RWPE2 (cell line): ENCODE data around the gene RHBG.

Experiments used
- ATAC-seq: fragments of 200-7000 bp; cut with Tn5 transposase; 3 replicates; pipeline ENCODE4 v1.9.1; 2021; ENCODE audit warnings: low read depth
- DNase-seq: peaks from one replicate; pipeline ENCODE4 v3.0.0-alpha.2; 2020; ENCODE audit warnings: low spot score
- H3K27ac ChIP-seq: fragments of 450-650 bp; 2 replicates; pipeline ENCODE4 v1.5.1; 2017; ENCODE audit warnings: mild to moderate bottlenecking; ENCODE audit not compliant: poor library complexity, severe bottlenecking
- H3K27me3 ChIP-seq: fragments of 250-450 bp; sonication (Bioruptor Pico); 2 replicates; pipeline ENCODE4 v1.5.1; 2021; ENCODE audit warnings: mild to moderate bottlenecking, moderate library complexity; ENCODE audit not compliant: insufficient read depth, poor library complexity, severe bottlenecking
- H3K36me3 ChIP-seq: fragments of 250-450 bp; sonication (Bioruptor Pico); 2 replicates; pipeline ENCODE4 v1.5.1; 2020; ENCODE audit warnings: low read depth, mild to moderate bottlenecking, moderate library complexity
- H3K4me1 ChIP-seq: fragments of 250-450 bp; sonication (Bioruptor Pico); 2 replicates; pipeline ENCODE4 v1.5.1; 2021; ENCODE audit warnings: mild to moderate bottlenecking, moderate library complexity; ENCODE audit not compliant: insufficient read depth, poor library complexity, severe bottlenecking
- H3K4me3 ChIP-seq: fragments of 250-450 bp; sonication (Bioruptor Pico); 2 replicates; pipeline ENCODE4 v1.5.1; 2021; ENCODE audit warnings: mild to moderate bottlenecking, moderate library complexity; ENCODE audit not compliant: severe bottlenecking
- H3K9me3 ChIP-seq: fragments of 250-450 bp; sonication (Bioruptor Pico); 2 replicates; pipeline ENCODE4 v1.5.1; 2021; ENCODE audit warnings: mild to moderate bottlenecking, moderate library complexity; ENCODE audit not compliant: severe bottlenecking
- CTCF ChIP-seq: fragments of 450-650 bp; IDR thresholded peaks from one replicate; pipeline ENCODE4 v1.5.1; 2017; ENCODE audit warnings: mild to moderate bottlenecking, moderate library complexity; ENCODE audit not compliant: poor library complexity, severe bottlenecking

RHBG gene

GRCh38 chr1:156385534-156386031, 16.6 kb downstream of the RHBG start:
- Histone ChIP-seq H3K27ac (no peak overlapping the region), H3K36me3 (no peaks in the 10 kb centered on the region), H3K4me1 (no peaks in the 10 kb centered on the region), H3K4me3 (no peak overlapping the region), H3K27me3 (no peaks in the 10 kb centered on the region), H3K9me3 (no peaks in the 10 kb centered on the region)
- peak; percentile 62; the same call in 2 of the 3 replicates for ATAC-seq
- TF ChIP-seq CTCF, result peak; percentile 84
- DNase-seq, result no peak

DNA sequence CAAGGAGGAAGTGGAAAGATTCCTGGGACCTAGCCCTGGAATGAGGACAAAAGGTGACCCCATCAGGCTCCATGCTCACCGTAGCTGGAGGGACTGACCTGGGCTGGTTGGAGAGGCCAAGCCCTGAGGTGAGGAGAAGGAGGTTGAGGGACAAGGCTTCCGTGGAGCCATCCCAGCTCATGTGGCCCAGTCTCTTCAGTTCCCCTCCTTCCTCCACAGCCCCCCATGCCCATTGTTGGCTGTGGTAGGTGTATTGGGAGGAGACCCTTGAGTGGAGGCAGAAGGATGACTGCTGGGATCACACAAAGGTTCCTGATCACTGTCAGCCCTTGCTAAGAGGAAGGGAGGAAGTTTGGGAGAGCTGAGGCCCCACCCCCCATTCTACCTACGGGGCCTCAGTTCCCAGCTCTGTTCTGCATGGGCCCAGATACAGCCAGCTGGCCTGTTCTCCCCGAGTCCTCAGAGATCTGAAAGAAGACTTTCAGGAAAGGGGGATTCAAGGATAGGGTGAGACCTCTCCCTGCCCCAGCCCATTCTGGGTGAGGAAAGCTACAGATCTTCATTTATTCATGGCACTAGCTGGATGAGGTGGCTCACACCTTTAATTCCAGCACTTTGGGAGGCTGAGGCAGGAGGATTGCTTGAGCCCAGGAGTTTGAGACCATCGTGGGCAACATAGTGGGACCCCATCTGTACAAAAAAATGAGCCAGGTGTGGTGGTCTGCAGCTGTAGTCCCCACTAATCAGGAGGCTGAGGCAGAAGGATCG, 17.3 kb downstream of the RHBG start:
- Histone ChIP-seq H3K9me3 (no peaks in the 10 kb centered on the region), H3K4me1 (no peaks in the 10 kb centered on the region), H3K27ac (no peak overlapping the region), H3K27me3 (no peaks in the 10 kb centered on the region), H3K36me3 (no peaks in the 10 kb centered on the region), H3K4me3 (no peak overlapping the region)
- ATAC-seq (no peak), DNase-seq (no peak)
- no peak for TF ChIP-seq CTCF

DNA sequence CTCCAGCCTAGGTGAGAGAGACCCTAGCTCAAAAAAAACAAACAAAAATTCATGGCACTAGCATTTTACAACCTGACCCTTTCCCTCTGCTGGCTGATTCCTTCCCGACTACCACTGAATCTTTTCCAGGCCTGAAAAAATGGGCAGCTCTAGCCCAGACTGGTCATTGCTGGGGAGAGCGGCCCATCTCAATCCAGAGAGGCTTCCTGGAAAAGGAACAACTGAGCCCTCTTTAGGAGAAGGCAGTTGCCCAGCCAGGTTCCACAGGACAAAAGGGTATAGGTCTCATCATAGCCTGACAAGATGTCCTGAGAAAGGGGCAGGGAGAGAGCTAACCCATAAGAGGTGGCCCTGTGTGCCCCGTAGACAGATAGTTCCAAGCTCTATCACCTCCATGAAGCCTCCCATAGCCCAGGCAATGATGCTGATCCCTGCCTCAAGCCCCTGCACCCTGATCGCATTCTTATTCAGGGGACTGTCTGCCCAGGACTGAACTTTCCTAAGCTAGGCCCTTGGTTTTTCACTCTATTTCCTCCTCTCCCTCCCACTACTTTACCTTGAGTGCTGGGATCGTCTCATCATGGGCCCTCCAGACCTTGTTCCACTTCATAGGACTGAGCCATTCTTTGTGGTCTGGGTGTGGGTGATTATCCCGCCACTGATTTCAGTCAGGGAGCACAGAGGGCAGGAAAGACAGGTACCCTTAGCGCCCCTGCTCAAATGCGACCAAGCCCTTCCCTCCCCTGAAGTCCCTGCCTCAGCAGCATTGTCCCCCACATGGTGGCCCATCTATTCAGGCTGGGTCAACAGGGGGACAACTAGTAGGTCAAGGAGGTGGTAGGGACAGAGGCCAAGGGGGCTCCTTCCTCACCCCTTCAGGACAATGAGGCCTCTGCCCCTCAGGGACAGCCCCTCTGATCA, 18.2 kb downstream of the RHBG start:
- H3K9me3 ChIP-seq, result no peaks in the 10 kb centered on the region
- no peak for ATAC-seq
- H3K4me3 ChIP-seq, result no peak overlapping the region
- no peaks in the 10 kb centered on the region for H3K27me3 ChIP-seq
- no peaks in the 10 kb centered on the region for H3K36me3 ChIP-seq
- no peak for TF ChIP-seq CTCF
- DNase-seq, result no peak
- H3K4me1 ChIP-seq, result no peaks in the 10 kb centered on the region
- H3K27ac ChIP-seq, result no peak overlapping the region

DNA sequence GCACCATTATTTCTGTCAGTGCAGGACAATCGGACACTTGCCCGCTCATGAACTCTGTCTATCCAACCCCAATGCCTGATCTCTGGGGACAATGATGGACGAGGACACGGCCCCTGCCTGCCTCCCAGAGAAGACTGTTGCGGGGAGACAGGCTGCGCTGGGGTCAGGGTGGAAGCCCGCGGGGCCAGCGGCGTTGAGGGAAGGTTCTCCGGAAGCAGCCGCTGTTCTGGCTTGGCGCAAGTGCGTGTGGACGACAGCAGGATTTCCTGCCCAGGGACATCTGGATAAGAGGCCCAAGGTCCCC, 18.8 kb downstream of the RHBG start:
- Histone ChIP-seq H3K27ac (no peak overlapping the region), H3K27me3 (no peaks in the 10 kb centered on the region), H3K9me3 (no peaks in the 10 kb centered on the region), H3K4me1 (no peaks in the 10 kb centered on the region), H3K4me3 (no peak overlapping the region), H3K36me3 (no peaks in the 10 kb centered on the region)
- DNase-seq (no peak), ATAC-seq (no peak)
- no peak for TF ChIP-seq CTCF
